ENCODE results near the gene BICC1. TPM values are rescaled to one million over a fixed set of nuclear protein-coding genes. Genes with fewer than 3 reads are reported as not detected.
A peak's percentile ranks its signal among the peaks of the same experiment; 100 is the strongest.

BICC1 gene
- total RNA-seq, 6 experiments from 2014 or later = 55.6 to 67.7 (median 64.8) TPM

DNA sequence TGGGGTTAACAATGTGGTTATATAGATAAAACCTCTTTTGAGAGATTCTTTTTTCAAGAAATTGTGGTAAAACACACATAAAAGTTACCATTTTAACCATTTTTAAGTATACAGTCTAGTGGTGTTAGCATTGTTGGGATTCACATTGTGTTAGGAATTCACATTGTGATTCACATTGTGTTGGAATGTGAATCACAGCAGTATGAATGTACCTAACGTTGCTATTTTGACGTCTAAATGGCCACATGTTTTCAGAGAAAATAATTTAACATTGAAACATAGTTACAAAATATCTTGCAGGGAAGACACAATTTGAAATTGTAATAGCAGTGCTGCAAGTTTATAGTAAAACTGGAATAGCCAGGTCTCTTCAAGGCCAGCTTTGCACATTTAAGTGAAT lies 129.0 kb downstream of the BICC1 start:
- peak; percentile 75 for DNase-seq
- peak overlapping the region; percentile 62 for H3K4me3 Mint-ChIP-seq
- H3K27me3 Mint-ChIP-seq (ENCODE audit: insufficient read depth) = peaks cover 3% of the 10 kb centered on the region
- H3K27ac Mint-ChIP-seq = peak overlapping the region; percentile 69
- H3K36me3 Mint-ChIP-seq (ENCODE audit: low read depth) = peaks cover 6% of the 10 kb centered on the region; the same call in 1 of the 2 replicates
- H3K4me1 Mint-ChIP-seq (ENCODE audit: low read depth) = peaks cover 88% of the 10 kb centered on the region
- TF ChIP-seq, protein P1, sequence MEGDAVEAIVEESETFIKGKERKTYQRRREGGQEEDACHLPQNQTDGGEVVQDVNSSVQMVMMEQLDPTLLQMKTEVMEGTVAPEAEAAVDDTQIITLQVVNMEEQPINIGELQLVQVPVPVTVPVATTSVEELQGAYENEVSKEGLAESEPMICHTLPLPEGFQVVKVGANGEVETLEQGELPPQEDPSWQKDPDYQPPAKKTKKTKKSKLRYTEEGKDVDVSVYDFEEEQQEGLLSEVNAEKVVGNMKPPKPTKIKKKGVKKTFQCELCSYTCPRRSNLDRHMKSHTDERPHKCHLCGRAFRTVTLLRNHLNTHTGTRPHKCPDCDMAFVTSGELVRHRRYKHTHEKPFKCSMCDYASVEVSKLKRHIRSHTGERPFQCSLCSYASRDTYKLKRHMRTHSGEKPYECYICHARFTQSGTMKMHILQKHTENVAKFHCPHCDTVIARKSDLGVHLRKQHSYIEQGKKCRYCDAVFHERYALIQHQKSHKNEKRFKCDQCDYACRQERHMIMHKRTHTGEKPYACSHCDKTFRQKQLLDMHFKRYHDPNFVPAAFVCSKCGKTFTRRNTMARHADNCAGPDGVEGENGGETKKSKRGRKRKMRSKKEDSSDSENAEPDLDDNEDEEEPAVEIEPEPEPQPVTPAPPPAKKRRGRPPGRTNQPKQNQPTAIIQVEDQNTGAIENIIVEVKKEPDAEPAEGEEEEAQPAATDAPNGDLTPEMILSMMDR (IDR thresholded peaks at IDR 0.05) = no peak
- no peaks in the 10 kb centered on the region for H3K9me3 Mint-ChIP-seq

DNA sequence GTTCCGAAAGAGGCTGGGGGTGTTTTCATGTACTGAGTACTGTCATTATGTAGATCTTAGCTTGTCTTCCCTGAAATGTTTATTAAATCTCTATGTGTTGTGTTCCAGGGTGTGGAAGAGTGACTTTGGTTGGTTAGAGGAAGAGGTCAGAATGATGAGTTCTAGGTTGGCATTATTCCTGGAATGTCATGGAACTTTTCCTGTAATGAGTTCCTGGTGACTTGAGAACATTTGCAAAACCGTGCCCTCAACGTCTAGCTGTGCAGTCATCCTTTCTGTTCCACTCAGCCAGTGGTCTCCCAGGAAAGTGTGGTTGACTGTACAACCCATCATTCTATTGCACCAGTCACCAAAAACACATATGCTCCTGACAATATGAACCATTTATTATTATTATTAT lies 129.6 kb downstream of the BICC1 start:
- DNase-seq = peak; percentile 68
- peak overlapping the region; percentile 69 for H3K27ac Mint-ChIP-seq
- peaks cover 88% of the 10 kb centered on the region for H3K4me1 Mint-ChIP-seq (ENCODE audit: low read depth)
- H3K9me3 Mint-ChIP-seq = no peaks in the 10 kb centered on the region
- H3K27me3 Mint-ChIP-seq (ENCODE audit: insufficient read depth) = peaks cover 3% of the 10 kb centered on the region
- H3K36me3 Mint-ChIP-seq (ENCODE audit: low read depth) = peaks cover 6% of the 10 kb centered on the region; the same call in 1 of the 2 replicates
- peak overlapping the region; percentile 62 for H3K4me3 Mint-ChIP-seq
- TF ChIP-seq, protein P1 (IDR thresholded peaks at IDR 0.05) = no peak

DNA sequence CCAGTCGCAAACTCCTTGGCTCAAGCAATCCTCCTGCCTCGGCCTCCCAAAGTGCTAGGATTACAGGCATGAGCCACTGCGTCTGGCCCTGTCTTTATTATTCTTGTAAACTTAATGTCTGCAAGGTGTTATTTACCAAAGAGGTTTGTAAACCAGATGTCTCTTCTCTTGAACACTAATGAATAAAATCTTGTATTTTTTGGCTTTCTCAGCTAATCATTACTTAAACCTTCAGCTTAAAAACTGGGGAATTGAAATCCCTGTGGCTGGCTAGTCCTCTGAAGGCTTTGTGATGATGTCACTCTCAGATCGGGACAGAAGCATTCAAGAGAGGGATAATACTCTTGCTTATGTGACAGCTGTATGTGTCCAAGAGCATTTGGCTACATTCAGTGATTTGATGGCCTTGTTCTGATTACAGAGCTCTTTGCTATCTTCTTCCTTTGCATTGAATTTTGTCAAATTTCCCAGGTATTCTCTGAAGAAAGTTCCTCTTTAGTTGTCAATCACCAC lies 130.3 kb downstream of the BICC1 start:
- Mint-ChIP-seq H3K9me3 (no peaks in the 10 kb centered on the region), H3K27me3 (ENCODE audit: insufficient read depth) (no peaks in the 10 kb centered on the region), H3K4me3 (peak overlapping the region; percentile 26; the same call in 1 of the 2 replicates), H3K4me1 (ENCODE audit: low read depth) (peaks cover 88% of the 10 kb centered on the region), H3K36me3 (ENCODE audit: low read depth) (peaks cover 6% of the 10 kb centered on the region; the same call in 1 of the 2 replicates), H3K27ac (peak overlapping the region; percentile 73)
- TF ChIP-seq, protein P1 (IDR thresholded peaks at IDR 0.05) = no peak
- no peak for DNase-seq

DNA sequence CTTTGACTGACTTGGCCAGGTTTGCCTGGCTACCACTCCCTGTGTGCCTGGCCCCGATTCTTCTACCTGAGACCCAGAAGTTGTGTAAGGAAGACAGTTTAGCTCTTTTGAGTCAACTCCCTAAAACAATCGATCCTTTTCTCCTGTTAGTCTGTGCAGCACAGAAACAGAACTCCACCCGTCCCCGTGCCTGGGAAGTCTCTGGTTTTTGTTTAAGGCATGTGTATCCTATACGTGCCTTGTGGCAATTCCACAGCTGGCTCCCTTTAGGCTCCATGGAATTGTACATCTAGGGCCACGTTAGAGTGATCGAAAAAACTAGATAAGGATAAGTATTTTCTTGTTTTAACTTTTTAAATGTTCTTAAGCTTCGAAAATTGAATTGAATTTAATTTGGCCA lies 131.6 kb downstream of the BICC1 start:
- peak overlapping the region; percentile 29; the same call in 1 of the 2 replicates for H3K27ac Mint-ChIP-seq
- peaks cover 11% of the 10 kb centered on the region; the same call in 1 of the 2 replicates for H3K36me3 Mint-ChIP-seq (ENCODE audit: low read depth)
- H3K9me3 Mint-ChIP-seq = no peaks in the 10 kb centered on the region
- no peak for DNase-seq
- peaks cover 89% of the 10 kb centered on the region for H3K4me1 Mint-ChIP-seq (ENCODE audit: low read depth)
- no peaks in the 10 kb centered on the region for H3K27me3 Mint-ChIP-seq (ENCODE audit: insufficient read depth)
- TF ChIP-seq, protein P1 (IDR thresholded peaks at IDR 0.05) = no peak
- no peak overlapping the region for H3K4me3 Mint-ChIP-seq

DNA sequence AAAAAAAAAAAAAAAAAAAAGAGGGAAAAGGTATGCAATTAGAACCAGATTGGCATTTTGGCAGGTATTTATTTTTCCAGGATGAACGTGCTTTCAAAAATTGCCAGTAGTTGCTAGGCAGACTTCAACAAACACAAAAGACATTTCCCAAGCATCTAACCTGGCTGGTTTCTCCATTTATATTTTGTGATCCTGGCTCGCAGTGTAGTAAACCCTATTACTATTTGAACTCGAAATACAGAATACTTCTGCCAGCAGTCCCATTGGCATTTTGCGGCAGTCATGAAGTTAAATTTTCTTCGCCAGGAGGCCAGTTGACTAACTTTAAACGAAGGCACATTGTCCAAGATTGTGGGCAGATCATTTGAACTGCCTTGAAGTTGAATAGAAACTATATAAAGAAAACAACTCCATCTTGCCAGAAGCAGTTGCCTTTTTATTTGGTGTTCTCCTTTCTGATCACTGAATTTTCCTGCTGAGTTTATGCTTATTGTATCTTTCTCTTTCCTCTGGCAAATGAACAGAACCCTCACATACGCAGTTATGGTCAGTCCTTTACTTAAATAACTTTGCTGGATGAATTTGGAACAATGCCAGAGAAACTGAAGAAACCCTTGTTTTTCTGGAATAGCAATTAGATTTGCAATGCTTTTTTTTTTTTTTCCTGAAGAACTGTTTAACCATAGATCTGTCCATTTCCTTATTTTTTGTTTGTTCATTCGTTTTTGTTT lies 132.9 kb downstream of the BICC1 start:
- H3K4me3 Mint-ChIP-seq = no peak overlapping the region
- no peaks in the 10 kb centered on the region for H3K9me3 Mint-ChIP-seq
- no peak overlapping the region for H3K27ac Mint-ChIP-seq

More for the DNA sequence above, 132.9 kb downstream of the BICC1 start:
- TF ChIP-seq, protein P1 (IDR thresholded peaks at IDR 0.05) = no peak
- no peak for DNase-seq
- Mint-ChIP-seq H3K36me3 (ENCODE audit: low read depth) (peaks cover 11% of the 10 kb centered on the region), H3K4me1 (ENCODE audit: low read depth) (peaks cover 88% of the 10 kb centered on the region), H3K27me3 (ENCODE audit: insufficient read depth) (no peaks in the 10 kb centered on the region)
